ENCODE measurements around the gene ZNF584. TPM values are rescaled to one million over a fixed set of nuclear protein-coding genes. Genes with fewer than 3 reads are reported as not detected.
A peak's percentile ranks its signal among the peaks of the same experiment; 100 is the strongest.

Gene ZNF584
- total and polyA plus RNA-seq, 2 donors (not counting 3 experiments of a cell fraction or from before 2014, with no cell fraction given), result 5.9 to 12.4 TPM

DNA sequence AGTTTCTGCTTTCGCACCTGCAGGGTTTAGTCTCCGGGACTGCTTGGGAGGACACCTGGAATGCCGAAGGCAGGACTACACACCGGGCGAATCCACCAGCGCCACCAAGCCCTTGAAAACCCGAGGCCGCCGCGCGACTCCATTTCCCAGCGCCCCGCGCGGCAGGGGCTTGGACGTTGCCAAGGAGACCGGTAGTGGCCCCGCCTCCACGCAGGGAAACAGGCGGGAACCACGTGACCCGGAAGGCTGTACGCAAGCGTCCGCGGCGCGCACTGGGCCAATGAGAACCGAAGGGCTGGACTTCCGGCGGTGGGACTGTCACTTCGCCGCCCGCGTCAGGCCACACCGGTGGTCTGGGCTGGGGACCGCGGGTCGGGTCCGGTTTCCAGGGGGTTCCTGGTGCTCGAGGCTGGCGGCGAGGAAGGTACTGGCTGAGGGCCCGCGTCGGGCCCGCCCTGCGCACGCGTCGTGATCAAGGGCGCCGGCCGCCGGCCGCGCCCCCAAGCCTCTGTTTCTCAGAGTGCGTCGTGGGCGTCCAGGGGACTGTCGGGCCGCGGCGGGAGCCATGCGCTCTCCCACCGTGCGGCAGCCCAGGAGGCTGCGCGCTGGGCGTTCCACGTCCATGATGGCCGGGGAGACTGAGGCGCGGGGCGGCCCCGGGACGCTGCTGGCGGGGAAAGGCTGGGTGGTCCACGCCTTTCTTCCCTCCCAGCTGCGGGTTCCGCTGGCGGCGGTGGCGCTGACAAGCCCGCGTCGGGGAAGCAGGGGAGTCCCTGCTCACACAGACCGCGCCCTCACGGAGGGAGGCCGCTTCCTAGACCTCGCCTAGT, 58.5 kb downstream of the ZNF584 start, which contains the start of gene ZNF324:
ZNF324 (plus strand) TSS at position 321 of the 830 bp plus-strand sequence. CDS start 2,106 bp downstream, outside the sequence.
- Histone ChIP-seq H3K4me3 (replicated peaks in 1 of 3; ENCODE audit: insufficient read depth in 1 of 3, low read depth in 1 of 3, low read length in 3 of 3) (peak within 1 kb of the TSS; percentile 62 to 76 (median 72)), H3K79me2 (ENCODE audit: control insufficient read depth, insufficient read depth, low read length) (peaks cover 10% of the 10 kb centered on the region), H3K4me1 (ENCODE audit: control insufficient read depth, extremely low read depth, insufficient read depth, low read length) (peaks cover 3% of the 10 kb centered on the region), H3K4me2 (ENCODE audit: insufficient read depth, low read length) (peak within 1 kb of the TSS; percentile 73), H3K27me3 (ENCODE audit: control insufficient read depth in 2 of 2, insufficient read depth in 2 of 2, low read length in 2 of 2) (no peaks in the 10 kb centered on the region), H4K20me1 (replicated peaks; ENCODE audit: control insufficient read depth, extremely low read depth, insufficient read depth, low read length) (no peaks in the 10 kb centered on the region), H3K36me3 (ENCODE audit: control insufficient read depth in 2 of 2, extremely low read depth in 1 of 2, insufficient read depth in 2 of 2, low read length in 2 of 2) (peaks cover 4 to 13% of the 10 kb centered on the region in 2 experiments), H3K27ac (ENCODE audit: insufficient read depth, low read depth, low read length) (peak within 1 kb of the TSS; percentile 45), H3K9ac (replicated peaks; ENCODE audit: extremely low read depth, insufficient read depth, low read length) (peak within 1 kb of the TSS; percentile 63), H3K9me3 (replicated peaks; ENCODE audit: control insufficient read depth, insufficient read depth, low read length) (no peaks in the 10 kb centered on the region), H3K9me1 (replicated peaks; ENCODE audit: control insufficient read depth, extremely low read depth, insufficient read depth, low read length) (no peaks in the 10 kb centered on the region), H2AFZ (ENCODE audit: low read depth, low read length) (peak within 1 kb of the TSS; percentile 90)
- CTCF ChIA-PET, result no interaction called here
- POLR2A ChIA-PET, result no interaction called here
- TF ChIP-seq, protein P1, sequence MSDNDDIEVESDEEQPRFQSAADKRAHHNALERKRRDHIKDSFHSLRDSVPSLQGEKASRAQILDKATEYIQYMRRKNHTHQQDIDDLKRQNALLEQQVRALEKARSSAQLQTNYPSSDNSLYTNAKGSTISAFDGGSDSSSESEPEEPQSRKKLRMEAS (IDR thresholded peaks at IDR 0.05; ENCODE audit: insufficient read depth, insufficient read length), result peak; percentile 90
- TF ChIP-seq, protein P2, sequence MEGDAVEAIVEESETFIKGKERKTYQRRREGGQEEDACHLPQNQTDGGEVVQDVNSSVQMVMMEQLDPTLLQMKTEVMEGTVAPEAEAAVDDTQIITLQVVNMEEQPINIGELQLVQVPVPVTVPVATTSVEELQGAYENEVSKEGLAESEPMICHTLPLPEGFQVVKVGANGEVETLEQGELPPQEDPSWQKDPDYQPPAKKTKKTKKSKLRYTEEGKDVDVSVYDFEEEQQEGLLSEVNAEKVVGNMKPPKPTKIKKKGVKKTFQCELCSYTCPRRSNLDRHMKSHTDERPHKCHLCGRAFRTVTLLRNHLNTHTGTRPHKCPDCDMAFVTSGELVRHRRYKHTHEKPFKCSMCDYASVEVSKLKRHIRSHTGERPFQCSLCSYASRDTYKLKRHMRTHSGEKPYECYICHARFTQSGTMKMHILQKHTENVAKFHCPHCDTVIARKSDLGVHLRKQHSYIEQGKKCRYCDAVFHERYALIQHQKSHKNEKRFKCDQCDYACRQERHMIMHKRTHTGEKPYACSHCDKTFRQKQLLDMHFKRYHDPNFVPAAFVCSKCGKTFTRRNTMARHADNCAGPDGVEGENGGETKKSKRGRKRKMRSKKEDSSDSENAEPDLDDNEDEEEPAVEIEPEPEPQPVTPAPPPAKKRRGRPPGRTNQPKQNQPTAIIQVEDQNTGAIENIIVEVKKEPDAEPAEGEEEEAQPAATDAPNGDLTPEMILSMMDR (IDR thresholded peaks at IDR 0.05; ENCODE audit: extremely low read depth in 1 of 2, insufficient read depth in 1 of 2, low read depth in 1 of 2, low read length in 2 of 2), result no peak
- TF ChIP-seq POLR2A (IDR thresholded peaks at IDR 0.05; ENCODE audit: low read depth, low read length) (peak; percentile 76), MYC (IDR thresholded peaks at IDR 0.05; ENCODE audit: low read depth, low read length) (no peak), EZH2 (IDR thresholded peaks at IDR 0.05; ENCODE audit: borderline replicate concordance, low read depth, low read length, severe bottlenecking) (no peak), POLR2AphosphoS5 (IDR thresholded peaks at IDR 0.05; ENCODE audit: insufficient read depth, low read depth, low read length) (peak; percentile 86), FOS (IDR thresholded peaks at IDR 0.05; ENCODE audit: borderline replicate concordance, insufficient read depth, low read length) (no peak), GATA2 (IDR thresholded peaks at IDR 0.05; ENCODE audit: insufficient read depth, insufficient read length, low read depth, low read length) (no peak), JUN (IDR thresholded peaks at IDR 0.05; ENCODE audit: borderline replicate concordance, insufficient read depth, insufficient read length, low read depth) (no peak)
- FAIRE-seq (peak; percentile 99), DNase-seq (ENCODE audit: low read depth, low spot score) (peak; percentile 96)
- BruUV-seq (replicated peaks), result TSS peak; percentile 69
- dilution Hi-C loops (cut with MboI; ENCODE audit: extremely low pct_ligation_motif_present, low sequenced_read_pairs), result no loop called here
- intact Hi-C loops (cut with micrococcal nuclease), result loop anchor here (1.0 to 2.0 kb wide), 4 partner anchors 8 to 238 kb away; partner anchors contain the start of genes ZNF324B, ZNF544 and ZNF837

Small RNA genes within 50 kb of the gene (microRNA-seq; reads per million reads assigned to microRNA genes)
- not detected for gene MIR4754 (ENCODE audit: borderline number of aligned reads, borderline replicate concordance)

Small RNA genes within 50 kb of the gene (small RNA-seq; reads per million reads assigned to genes)
- gene MIR4754 (ENCODE audit: insufficient read depth, insufficient read length, low read depth, low replicate concordance) (not detected), gene RNA5SP473 (ENCODE audit: insufficient read depth, insufficient read length, low read depth, low replicate concordance) (not detected)

Other genes with a start within 250 kb of the ZNF584 start
- gene ZNF274, start 225.6 kb upstream of the ZNF584 start, total RNA-seq, result 18.3 and 18.8 TPM in 2 replicates
- gene ZNF274, start 225.6 kb upstream of the ZNF584 start, polyA plus RNA-seq, result 9.1 and 10.1 TPM in 2 replicates
- 39.3 and 45.4 TPM in 2 replicates for gene ZNF544, start 179.7 kb upstream of the ZNF584 start, total RNA-seq
- gene ZNF544, start 179.7 kb upstream of the ZNF584 start, polyA plus RNA-seq, result 33.4 and 36.1 TPM in 2 replicates
- gene ZNF8, start 129.7 kb upstream of the ZNF584 start, total RNA-seq, result 6.3 and 6.8 TPM in 2 replicates
- gene ZNF8, start 129.7 kb upstream of the ZNF584 start, polyA plus RNA-seq, result 3.7 and 4.0 TPM in 2 replicates
- gene ERVK3-1, start 103.3 kb upstream of the ZNF584 start, total RNA-seq, result 25.8 and 28.4 TPM in 2 replicates
- 25.9 and 29.3 TPM in 2 replicates for gene ERVK3-1, start 103.3 kb upstream of the ZNF584 start, polyA plus RNA-seq
- 3.6 and 3.7 TPM in 2 replicates for gene ZSCAN22, start 81.7 kb upstream of the ZNF584 start, total RNA-seq
- 3.6 and 3.9 TPM in 2 replicates for gene ZSCAN22, start 81.7 kb upstream of the ZNF584 start, polyA plus RNA-seq
- gene A1BG, start 55.2 kb upstream of the ZNF584 start, total RNA-seq, result 0.85 and 2.3 TPM in 2 replicates
- gene A1BG, start 55.2 kb upstream of the ZNF584 start, polyA plus RNA-seq, result 3.7 and 6.2 TPM in 2 replicates
- 0.42 and 1.3 TPM in 2 replicates for gene ZNF497, start 45.9 kb upstream of the ZNF584 start, total RNA-seq
- gene ZNF497, start 45.9 kb upstream of the ZNF584 start, polyA plus RNA-seq, result 0.40 and 0.62 TPM in 2 replicates
- 1.4 and 1.7 TPM in 2 replicates for gene ZNF837, start 27.6 kb upstream of the ZNF584 start, total RNA-seq
- 1.6 and 2.8 TPM in 2 replicates for gene ZNF837, start 27.6 kb upstream of the ZNF584 start, polyA plus RNA-seq
- 945 and 993 TPM in 2 replicates for gene RPS5, start 21.4 kb upstream of the ZNF584 start, total RNA-seq
- 3,430 and 4,008 TPM in 2 replicates for gene RPS5, start 21.4 kb upstream of the ZNF584 start, polyA plus RNA-seq
- gene RNF225, start 13.0 kb upstream of the ZNF584 start, total RNA-seq, result 0.58 TPM in 1 of 2 replicates, not detected in the other
- not detected in 2 replicates for gene RNF225, start 13.0 kb upstream of the ZNF584 start, polyA plus RNA-seq
- 4.1 and 4.2 TPM in 2 replicates for gene ZNF132, start 31.5 kb downstream of the ZNF584 start, total RNA-seq
- 0.54 and 0.62 TPM in 2 replicates for gene ZNF132, start 31.5 kb downstream of the ZNF584 start, polyA plus RNA-seq
- gene ZNF324B, start 43.0 kb downstream of the ZNF584 start, total RNA-seq, result 6.3 and 6.9 TPM in 2 replicates
- 3.4 and 3.5 TPM in 2 replicates for gene ZNF324B, start 43.0 kb downstream of the ZNF584 start, polyA plus RNA-seq
- 7.1 and 8.7 TPM in 2 replicates for gene ZNF324, start 58.4 kb downstream of the ZNF584 start, total RNA-seq
- gene ZNF324, start 58.4 kb downstream of the ZNF584 start, polyA plus RNA-seq, result 6.4 and 8.8 TPM in 2 replicates
- gene ZNF446, start 67.7 kb downstream of the ZNF584 start, total RNA-seq, result 6.6 and 7.0 TPM in 2 replicates
- gene ZNF446, start 67.7 kb downstream of the ZNF584 start, polyA plus RNA-seq, result 8.3 and 11.2 TPM in 2 replicates
- gene SLC27A5, start 103.3 kb downstream of the ZNF584 start, total RNA-seq, result 6.1 and 7.1 TPM in 2 replicates
- gene SLC27A5, start 103.3 kb downstream of the ZNF584 start, polyA plus RNA-seq, result 12.1 and 16.0 TPM in 2 replicates
- 21.8 TPM in 2 replicates for gene ZBTB45, start 111.2 kb downstream of the ZNF584 start, total RNA-seq
- 17.8 and 25.3 TPM in 2 replicates for gene ZBTB45, start 111.2 kb downstream of the ZNF584 start, polyA plus RNA-seq
- gene TRIM28, start 135.4 kb downstream of the ZNF584 start, total RNA-seq, result 377 and 429 TPM in 2 replicates
- 521 and 593 TPM in 2 replicates for gene TRIM28, start 135.4 kb downstream of the ZNF584 start, polyA plus RNA-seq
- 96.8 and 105 TPM in 2 replicates for gene CHMP2A, start 146.5 kb downstream of the ZNF584 start, total RNA-seq
- 126 and 150 TPM in 2 replicates for gene CHMP2A, start 146.5 kb downstream of the ZNF584 start, polyA plus RNA-seq
- gene UBE2M, start 150.0 kb downstream of the ZNF584 start, total RNA-seq, result 102 and 106 TPM in 2 replicates
- gene UBE2M, start 150.0 kb downstream of the ZNF584 start, polyA plus RNA-seq, result 86.6 and 87.8 TPM in 2 replicates
- 18.8 and 26.4 TPM in 2 replicates for gene MZF1, start 164.7 kb downstream of the ZNF584 start, total RNA-seq
- 30.8 and 39.1 TPM in 2 replicates for gene MZF1, start 164.7 kb downstream of the ZNF584 start, polyA plus RNA-seq

Data from endothelial cell of umbilical vein (primary cell).